Myocyte (in vitro differentiated cells): ENCODE data around the gene GRIK4. TPM values are rescaled to one million over a fixed set of nuclear protein-coding genes. Genes with fewer than 3 reads are reported as not detected.

ENCODE experiments used
- DNase-seq: peaks from one replicate; pipeline ENCODE4 v3.0.0-alpha.2; 2012; ENCODE audit warnings: low read depth
- total RNA-seq: library from RNA; depleted of rRNA; stranded (reverse); fragments of >200 nt; gene quantifications from 2 replicates; pipeline ENCODE4 v1.2.3, GENCODE V29; 2014

Gene GRIK4
- total RNA-seq, 1 donor from 2014 or later: 0.27 TPM

DNA sequence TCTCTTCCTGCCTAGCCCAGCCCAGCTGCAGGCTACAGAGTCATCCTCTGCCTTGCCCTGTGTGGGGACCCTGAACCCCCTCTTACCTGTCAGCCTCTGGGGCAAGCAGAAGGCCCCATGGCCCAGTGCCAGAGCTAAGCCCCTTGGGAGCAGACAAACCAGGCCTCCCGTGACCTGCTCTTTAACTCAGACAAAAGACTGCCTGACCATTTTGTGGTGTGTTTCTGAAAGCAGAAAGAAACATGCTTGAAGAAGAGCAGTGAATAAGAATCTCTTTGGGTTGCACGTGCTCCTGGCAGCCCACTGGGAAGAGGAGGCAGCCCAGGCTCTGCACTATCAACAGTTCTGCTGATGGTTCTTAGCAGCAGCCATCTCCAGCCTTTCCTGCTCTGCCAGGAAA is 118.6 kb downstream of the GRIK4 start:
- no peak for DNase-seq

DNA sequence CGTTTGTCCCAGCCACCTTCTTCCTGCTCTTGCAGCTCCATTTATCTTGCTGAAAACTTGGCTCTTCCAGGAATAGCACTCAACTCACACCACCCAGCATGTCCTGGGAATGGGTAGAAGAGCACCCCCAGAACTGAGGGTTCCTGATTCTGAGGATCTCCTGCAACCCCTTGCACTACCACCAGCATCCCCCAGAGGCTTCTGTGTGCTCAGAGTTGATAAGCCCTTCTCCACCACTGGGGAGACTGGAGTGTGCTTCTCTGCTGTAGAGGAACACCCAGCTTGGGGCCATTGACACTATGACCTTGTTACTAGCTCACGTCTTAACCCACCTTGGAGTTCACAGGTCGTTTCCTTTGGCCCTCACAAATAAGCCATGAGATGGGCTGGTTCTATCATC is 121.0 kb downstream of the GRIK4 start:
- no peak for DNase-seq

DNA sequence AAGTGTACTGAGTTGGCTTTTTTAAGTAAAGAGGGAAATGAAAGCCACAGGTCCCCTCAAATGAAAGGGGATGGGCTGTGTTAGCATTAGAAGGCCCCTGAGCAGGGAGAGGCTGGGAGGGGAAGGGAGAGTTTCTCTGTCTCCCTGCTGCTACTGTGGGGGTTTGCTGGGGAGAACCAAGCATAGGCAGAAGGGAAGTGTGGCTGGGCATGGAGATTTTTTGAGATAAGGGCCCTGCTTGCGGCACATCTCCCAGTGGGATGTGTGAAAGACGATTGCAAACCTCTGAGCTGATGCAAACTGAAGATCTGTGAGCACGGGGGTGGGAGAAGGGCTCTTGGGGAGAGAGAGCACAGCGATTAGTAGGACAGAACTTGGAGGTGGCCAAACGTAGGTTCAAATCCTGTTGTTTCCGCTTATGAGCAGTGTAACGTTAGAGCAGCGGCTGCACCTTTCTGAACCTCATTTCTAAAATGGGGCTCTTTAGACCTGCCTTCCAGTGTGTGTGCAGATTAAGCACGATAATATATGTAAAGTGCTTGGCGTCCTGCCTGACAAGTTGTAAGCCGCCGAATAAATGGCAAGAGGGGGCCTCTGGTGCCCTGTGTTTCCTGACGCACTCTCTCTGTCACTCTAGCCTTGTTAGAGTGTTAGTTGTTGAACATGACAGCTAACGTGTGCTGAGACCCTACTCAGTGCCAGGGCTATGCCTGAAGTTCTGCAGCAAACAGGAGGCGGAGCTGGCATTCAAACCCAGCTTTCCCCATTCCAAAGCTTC is 122.3 kb downstream of the GRIK4 start:
- no peak for DNase-seq

DNA sequence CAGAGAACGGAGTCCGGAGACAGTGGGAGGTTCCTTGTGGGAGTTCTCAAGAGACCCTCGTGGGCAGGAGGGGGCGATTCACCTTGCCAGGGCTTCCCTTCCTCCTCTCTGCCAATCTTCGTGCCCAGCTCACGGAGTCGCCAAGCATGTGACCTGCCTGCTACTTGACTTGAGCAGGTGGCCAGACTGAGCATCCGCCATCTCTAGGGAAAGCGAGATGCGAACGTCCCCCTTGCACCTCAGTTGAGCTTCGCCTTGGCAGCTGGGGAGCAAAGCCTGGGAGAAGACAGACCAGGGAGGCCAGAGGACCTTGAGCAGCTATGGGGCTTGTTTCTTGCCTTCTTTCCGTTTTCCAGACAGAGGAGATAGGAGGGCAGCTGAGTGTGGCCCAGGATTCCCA is 123.2 kb downstream of the GRIK4 start:
- DNase-seq: no peak

DNA sequence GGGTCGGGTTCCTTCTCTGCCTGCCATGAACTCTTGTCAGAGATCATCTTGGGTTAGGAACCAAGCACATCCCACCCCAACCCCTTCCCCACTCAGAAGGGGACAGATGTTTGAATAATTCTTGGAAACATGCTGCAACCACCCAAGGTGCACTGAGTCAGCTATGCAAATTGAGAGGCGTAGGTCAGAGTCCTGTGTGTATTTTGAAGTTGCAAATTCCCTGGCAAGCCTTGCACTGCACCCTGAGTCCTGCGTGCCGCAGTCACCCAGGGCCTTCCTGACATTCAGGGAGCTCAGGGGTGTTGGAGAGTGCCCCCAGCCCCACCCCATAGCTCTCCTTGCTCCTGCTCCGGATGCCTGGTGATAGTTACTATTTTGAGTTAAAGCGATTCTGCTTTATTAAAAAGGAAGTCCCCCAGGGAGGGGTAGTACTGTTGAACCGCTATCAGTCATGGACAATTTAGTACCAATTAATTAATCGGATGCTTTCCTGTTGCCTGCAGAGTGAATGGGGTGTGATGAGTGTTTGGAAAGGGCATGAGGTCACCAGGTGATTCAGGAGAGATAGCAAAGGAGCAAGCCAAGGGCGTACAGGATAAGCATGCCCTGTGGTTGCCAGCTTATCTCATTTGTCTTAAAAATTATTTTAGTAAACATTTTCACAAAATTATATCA is 123.7 kb downstream of the GRIK4 start:
- DNase-seq: no peak

DNA sequence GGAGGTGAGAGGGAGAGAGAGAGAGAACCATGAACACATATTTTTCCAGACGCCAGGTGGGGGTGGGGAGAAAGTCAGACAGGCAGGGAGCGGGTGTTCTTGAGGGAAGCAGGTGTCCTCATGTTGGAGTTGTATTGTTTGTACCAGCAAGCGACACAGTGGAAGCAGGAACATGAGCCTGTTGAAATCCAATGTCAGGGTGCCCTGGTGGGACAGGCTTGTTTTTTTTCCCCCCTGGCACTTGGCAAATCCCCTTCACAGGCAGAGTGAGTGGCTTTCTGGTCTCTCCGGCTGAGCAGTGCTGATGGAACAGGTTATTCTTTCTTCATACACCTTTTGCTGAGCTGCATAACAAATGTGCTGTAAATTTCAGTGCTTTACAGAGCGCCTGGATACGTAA is 125.6 kb downstream of the GRIK4 start:
- DNase-seq: no peak

DNA sequence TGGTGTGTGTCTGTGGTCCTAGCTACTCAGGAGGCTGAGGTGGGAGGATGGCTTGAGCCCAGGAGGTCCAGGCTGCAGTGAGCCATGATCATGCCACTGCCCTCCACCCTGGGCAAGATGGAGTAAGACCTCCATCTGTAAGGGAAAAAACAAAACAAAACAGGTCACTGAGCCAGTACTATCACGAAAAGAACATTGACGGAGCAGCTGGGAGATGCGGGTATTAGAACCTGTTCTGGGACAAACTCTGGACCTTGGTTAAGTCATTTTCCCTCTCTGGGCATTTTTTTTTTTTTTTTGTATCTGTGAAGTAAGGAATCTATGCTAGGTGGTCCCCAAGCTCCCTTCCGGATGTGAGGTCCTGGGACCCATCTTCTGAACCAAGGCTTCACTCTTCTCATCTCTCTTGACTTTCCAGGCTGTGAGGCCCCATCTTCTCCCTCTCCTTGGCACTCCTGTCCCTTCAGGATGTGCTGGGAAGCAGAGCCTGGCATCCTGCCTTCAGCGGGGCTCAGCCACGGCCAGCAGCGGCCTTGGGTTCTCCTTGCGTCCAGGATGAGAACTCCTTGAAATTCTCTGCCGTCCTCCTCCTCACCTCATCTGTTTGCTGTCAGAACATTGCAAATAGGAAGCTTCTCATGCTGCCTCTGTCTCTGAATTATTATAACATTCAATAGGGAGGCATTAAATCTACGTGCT is 130.8 kb downstream of the GRIK4 start:
- DNase-seq: no peak

DNA sequence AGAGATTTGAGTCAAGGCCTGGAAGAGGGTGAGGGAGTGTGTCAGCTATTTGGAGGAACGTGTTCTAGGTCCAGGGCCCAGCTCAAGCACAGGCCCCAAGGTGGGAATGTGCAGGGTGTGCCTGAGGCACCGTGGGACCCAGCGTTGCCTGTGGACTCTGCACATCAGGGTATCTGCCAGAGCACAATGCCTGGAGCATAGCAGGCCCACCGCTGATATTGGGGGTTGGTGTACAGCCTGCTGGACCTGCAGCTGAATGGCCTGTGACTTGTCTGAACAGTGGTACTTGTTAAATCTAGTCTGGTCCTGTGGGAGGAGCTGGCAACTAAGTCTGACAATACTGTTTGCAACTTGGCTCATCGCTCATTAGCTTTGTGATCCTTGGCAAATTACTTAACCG is 131.7 kb downstream of the GRIK4 start:
- no peak for DNase-seq

DNA sequence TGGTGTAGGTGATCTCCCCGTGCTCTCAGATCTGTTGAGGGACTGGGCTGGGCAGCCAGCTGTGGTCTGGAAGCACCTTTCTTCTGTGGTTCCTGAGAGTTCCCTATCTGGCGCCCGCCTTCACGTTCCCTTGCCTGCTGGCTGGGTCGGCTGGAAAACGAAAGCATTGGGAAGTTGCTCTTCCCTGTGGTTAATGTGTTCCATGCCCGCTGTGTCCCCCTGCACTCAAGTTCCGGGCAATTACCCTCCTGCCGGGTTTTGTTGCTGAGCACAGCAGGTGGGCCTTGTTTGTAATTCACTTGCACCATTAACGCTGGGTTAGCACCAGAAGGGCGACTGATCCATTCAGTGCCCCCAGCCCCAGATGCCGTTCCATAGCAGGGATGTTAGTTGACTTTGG is 134.1 kb downstream of the GRIK4 start:
- DNase-seq: peak; percentile 3

DNA sequence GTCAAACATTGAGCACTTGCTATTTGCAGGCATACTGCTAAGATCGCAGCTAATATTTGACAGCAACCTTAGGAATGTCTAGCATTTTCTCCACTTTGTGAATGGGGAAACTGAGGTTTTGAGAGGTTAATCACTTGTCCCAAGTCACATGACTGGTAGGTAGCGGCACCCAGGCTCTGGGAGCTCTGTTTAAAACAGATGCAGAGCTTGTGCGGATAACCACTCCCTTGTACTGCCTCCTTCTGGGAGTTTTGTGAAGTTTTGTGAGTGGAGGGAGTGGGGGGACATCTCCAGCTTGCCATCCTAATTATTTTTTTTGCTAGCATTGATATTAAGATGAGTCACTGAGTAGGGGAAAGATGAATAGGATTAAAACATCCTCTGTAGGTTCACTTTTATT is 134.7 kb downstream of the GRIK4 start:
- DNase-seq: no peak

DNA sequence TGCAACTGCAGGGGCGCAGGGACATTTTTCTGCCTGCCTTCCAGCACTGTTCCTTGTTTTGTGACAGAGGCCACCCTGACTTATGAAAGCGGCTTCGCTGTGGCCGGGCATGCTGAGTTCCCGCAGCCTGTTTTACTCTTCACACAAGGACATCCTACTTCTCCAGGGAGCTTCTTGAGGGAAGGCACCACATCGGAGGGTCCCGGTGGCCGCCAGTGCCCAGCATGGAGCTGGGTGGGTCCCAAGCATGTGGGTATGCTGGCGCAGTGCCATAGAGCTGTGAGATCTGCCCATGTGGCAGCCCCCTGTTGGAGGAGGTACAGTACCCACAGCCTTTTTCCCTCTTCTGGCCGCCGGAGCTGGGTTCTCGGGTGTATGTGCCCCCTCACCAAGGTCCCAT is 136.1 kb downstream of the GRIK4 start:
- DNase-seq: no peak

DNA sequence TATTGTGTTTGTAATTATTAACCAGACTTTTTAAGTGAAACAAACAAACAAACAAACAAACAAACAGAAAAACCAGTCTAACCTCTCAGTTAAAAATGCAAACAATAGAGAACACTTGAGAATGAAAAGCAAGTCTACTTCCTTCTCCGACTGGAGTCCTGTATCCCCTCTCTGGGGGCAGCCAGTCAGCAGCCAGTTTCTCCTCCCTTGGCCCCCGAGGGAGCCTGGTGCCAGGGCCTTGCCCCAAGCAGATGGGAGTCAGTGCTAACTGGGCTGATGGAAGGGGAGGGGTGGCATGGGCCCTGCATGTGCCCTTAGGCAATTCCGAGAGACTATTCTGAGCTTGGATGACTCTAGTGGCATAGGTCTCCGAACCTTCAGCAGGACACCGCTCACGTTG is 137.2 kb downstream of the GRIK4 start:
- no peak for DNase-seq

DNA sequence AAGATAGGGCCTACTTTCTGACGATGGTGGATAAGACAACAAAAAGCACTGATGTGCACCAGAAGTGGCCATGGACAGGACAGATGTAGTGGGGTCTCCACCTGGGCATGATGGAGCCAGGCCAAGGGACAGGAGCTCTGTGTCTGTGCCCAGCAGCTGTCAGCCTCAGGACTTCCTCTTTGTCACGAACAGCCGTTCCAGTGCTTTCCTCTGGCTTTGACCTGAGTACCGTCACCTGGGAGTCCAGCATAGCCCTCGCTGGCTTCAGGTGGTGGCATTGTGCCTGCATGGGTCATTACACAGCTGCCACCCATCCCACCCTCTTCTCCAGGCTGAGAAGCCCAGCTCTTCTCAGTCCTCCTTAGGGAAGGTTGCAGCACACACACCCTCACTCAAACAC is 137.8 kb downstream of the GRIK4 start:
- no peak for DNase-seq

DNA sequence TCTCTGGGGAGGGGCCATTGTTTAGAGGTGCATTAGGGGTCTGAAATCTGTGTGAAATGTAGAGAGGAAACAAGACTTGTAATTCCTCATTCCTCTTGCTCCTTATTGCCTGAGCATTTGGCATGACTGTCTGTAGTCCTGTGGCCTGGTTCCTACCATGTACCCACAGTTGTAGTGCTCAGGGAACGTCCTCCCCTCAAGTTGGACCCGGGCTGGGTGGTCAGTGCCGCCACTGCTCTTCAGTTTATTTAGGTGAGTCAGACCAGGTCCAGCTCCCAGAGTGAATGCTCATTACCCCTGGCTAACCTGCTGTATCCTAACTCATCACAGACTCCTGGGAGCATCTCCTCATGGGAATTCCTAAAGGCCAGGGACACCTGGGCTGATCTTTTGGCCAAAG is 139.8 kb downstream of the GRIK4 start:
- no peak for DNase-seq

DNA sequence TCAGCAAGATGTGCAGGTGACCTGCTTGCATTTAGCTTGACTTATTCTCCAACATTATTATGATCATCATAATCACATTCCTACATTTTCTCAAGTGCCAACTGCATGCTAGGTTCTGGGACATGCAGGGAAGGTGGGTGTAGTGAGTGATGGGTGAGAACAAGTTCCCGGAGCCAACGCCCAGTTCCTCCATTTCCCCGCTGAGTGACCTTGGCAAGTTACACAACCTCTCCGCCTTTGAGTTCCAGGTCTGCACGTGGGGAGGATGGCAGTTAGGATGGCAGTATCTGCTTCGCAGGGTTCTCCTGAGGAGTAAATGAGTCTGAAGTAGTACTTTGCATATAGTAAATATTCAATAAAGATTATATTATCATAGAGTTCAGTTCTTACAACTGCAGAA is 140.3 kb downstream of the GRIK4 start:
- DNase-seq: no peak

DNA sequence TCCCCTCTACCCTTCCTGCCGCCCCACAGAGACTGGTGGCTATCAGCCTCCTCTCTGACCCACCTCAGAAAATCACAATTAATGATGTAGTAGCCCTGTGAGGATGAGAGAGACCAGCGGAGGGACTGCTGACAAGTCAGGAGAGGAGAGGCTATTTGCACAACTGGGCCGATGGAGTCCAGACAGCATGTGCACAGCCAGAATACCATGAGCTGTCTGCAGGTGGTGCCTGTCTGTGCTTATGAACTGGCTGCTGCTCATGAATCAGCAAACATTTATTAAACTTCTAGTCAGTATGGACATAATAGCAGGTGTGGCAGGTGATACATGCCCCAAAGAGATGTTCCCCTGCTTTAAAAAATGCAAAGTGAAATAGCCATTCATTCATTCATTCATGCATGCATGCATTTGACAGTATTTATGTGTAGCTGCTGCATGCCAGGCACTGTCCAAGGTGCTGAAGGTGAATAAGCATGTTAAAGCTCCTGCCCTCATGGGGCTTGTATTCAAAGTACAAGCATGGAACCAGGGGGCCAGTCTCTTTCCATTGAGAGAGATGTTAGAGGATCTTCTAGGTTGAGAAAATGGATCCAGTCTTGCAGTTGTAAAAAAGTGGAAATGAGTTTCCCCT is 141.3 kb downstream of the GRIK4 start:
- peak; percentile 8 for DNase-seq

DNA sequence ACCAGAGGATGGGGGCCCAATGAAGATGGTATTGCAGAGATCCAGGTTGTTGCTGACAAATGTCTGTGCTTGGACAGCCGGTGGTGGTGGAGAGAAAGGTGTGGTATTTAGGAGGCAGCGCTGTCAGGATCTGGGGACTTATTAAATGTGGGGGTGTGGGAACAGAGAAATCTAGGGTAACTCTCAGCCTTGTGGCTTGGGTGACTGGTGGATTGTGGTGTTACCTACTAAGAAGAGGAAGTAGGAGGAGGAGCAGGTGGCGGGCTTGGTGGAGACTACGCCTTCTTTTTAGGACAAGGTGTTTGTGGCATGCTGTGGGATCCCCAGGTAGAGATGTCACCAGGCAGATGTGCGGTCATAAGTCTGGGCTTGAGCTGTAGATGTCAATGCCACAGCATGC is 144.0 kb downstream of the GRIK4 start:
- DNase-seq: no peak

DNA sequence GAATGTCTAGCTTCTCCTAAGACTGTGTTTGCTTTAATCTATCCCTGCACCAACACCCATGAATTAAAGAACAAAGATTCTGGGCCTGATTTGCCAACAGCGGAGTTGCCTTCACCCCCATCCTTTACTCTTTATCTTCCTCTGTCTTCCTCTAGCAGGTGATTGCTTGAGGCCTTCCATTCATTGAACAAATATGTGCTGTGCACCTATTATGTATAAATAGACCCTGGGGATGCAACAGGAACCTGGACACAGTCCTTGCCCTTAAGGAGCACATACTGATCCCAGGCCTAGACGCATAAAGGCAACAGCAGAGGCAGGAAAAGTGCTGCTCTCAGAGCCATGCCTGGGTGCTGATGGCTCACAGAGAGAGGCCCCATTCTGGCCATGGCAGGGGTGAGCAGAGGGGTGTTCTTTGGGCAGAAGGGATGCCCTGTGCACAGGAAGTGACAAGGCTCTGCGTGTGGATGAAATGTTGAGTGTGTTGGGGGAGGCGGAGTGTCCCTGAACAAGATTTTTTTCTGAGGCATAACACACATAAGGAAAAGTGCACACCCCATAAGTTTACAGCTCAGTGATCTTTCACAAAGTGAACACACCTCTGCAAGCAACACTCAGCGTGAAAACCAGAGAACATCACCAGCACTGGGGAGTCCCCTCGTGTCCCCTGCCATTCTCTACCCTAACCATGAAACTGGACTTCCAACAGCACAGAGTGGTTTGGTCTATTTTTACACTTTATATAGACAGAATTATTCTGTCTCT is 145.9 kb downstream of the GRIK4 start:
- no peak for DNase-seq

DNA sequence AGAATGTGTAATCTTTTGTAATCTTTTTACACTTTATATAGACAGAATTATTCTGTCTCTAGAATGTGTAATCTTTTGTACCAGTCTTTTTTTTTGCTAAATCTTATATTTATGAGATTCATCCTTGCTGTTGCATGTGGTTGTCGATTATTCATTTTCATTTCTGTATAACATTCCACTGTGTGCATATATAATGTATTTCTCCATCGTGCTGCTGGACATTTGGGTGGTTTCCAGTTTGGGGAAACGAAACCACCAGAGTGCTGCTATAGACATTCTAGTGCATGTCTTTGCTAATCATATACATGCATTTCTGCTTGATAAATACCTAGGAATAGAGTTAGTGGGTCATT is 146.5 kb downstream of the GRIK4 start:
- DNase-seq: no peak

DNA sequence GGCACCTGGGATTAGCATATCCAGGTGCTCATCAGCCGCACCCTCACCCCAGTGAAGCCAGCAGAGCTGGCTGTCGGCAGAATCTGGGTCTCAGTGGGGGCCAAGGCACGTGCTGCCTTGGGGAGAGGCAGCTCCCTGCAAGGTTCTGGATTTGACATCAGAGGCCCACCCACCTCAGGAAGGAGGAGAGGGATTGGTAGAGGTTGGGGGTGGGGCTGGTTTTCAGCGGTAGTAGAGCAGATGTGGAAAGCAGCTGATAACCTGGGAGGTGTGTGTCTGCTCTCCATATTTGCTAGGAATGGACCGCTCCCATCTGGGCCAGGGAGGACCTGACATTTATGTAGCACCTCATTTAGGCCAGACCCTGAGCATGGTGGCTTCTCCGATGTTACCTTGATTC is 147.5 kb downstream of the GRIK4 start:
- DNase-seq: no peak

DNA sequence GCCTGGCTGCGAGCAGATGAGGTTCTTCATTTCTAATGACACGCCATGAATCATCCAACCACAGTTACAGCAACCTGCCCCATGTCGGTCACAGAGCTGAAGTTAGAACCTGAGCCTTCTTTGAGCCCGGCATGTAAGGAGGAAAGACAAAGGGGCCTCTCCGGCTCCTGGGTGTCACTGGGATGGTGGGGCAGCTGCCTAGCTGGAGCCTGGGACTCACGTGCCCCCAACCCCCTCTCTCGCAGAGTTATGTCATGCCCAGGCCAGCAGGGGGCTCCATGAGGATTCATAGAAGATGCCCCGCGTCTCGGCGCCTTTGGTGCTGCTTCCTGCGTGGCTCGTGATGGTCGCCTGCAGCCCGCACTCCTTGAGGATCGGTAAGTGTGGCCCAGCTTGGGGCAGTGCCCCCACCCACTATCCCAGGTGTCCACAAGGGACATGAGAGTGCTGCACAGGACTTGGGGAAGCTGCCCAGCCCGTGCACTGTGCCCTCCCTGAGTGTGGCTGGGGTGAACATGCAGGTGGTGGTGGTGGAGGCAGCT is 148.5 kb downstream of the GRIK4 start:
- peak; percentile 38 for DNase-seq
